ENCODE measurements around the gene CEMIP2. TPM values are rescaled to one million over a fixed set of nuclear protein-coding genes. Genes with fewer than 3 reads are reported as not detected.

Gene CEMIP2
- total and polyA plus RNA-seq, 2 of the 13 experiments (the other 11 are each of a cell fraction or from before 2014, with no cell fraction given): 94.3 to 128 TPM

GRCh38 chr9:71783120-71783523, 14.8 kb upstream of the CEMIP2 start (continued):
- TF ChIP-seq MXD3 (CRISPR knock-in tag; IDR thresholded peaks at IDR 0.05) (no peak), WIZ (CRISPR knock-in tag; IDR thresholded peaks at IDR 0.05) (no peak), SP5 (CRISPR knock-in tag; IDR thresholded peaks at IDR 0.05; ENCODE audit: borderline replicate concordance, low read depth) (peak; percentile 65), PLRG1 (conservative IDR thresholded peaks at IDR 0.05) (no peak), TBP (CRISPR knock-in tag; IDR thresholded peaks at IDR 0.05) (no peak), FOXM1 (CRISPR knock-in tag; IDR thresholded peaks at IDR 0.05) (no peak), SAFB2 (CRISPR knock-in tag; IDR thresholded peaks at IDR 0.05; ENCODE audit: borderline replicate concordance, low read depth) (no peak), ZNF543 (CRISPR knock-in tag; IDR thresholded peaks at IDR 0.05) (no peak), ADNP (CRISPR knock-in tag; IDR thresholded peaks at IDR 0.05) (no peak), SMYD3 (CRISPR knock-in tag; IDR thresholded peaks at IDR 0.05) (no peak), POLR2A (IDR thresholded peaks at IDR 0.05; ENCODE audit: insufficient read depth in 1 of 2, low read depth in 2 of 2, low read length in 2 of 2) (no peak), ZNF235 (CRISPR knock-in tag; IDR thresholded peaks at IDR 0.05; ENCODE audit: borderline replicate concordance) (no peak), ZBTB33 (CRISPR knock-in tag; IDR thresholded peaks at IDR 0.05) (0 out of 2 replicates have a peak, but pooled peaks have one; percentile 3), ZNF891 (CRISPR knock-in tag; IDR thresholded peaks at IDR 0.05) (0 out of 2 replicates have a peak, but pooled peaks have one; percentile 36), AKNA (CRISPR knock-in tag; IDR thresholded peaks at IDR 0.05; ENCODE audit: borderline replicate concordance) (no peak), ZNF296 (CRISPR knock-in tag; conservative IDR thresholded peaks at IDR 0.05) (no peak), ZNF44 (CRISPR knock-in tag; IDR thresholded peaks at IDR 0.05) (no peak), NFE2 (CRISPR knock-in tag; IDR thresholded peaks at IDR 0.05) (no peak), ZNF7 (CRISPR knock-in tag; IDR thresholded peaks at IDR 0.05) (no peak), USF2 (IDR thresholded peaks at IDR 0.05; ENCODE audit: low read depth, low read length) (no peak), USF2 (CRISPR knock-in tag; IDR thresholded peaks at IDR 0.05; ENCODE audit: borderline replicate concordance) (no peak), TCF7 (IDR thresholded peaks at IDR 0.05; ENCODE audit: low read depth) (no peak), CREB1 (IDR thresholded peaks at IDR 0.05) (no peak), CREB1 (CRISPR knock-in tag; IDR thresholded peaks at IDR 0.05) (no peak)
